GM18526 (cell line): ENCODE data around the gene RAD9B.

Experiments used
- POLR2A ChIP-seq: IDR thresholded peaks from 3 replicates; pipeline ENCODE4 v1.6.1; 2011; ENCODE audit not compliant: insufficient read length; ENCODE audit errors: extremely low read depth

RAD9B gene

GRCh38 chr12:110501752-110502738 is at the start of gene RAD9B, which contains the start of gene VPS29:
Gene RAD9B, plus strand, starts transcription at chr12:110502331. Its CDS starts 7 bp downstream, at chr12:110502338.
Gene VPS29, minus strand, starts transcription at chr12:110502111. Its CDS starts 60 bp downstream, at chr12:110502051.
- TF ChIP-seq POLR2A, result peak; percentile 95

DNA sequence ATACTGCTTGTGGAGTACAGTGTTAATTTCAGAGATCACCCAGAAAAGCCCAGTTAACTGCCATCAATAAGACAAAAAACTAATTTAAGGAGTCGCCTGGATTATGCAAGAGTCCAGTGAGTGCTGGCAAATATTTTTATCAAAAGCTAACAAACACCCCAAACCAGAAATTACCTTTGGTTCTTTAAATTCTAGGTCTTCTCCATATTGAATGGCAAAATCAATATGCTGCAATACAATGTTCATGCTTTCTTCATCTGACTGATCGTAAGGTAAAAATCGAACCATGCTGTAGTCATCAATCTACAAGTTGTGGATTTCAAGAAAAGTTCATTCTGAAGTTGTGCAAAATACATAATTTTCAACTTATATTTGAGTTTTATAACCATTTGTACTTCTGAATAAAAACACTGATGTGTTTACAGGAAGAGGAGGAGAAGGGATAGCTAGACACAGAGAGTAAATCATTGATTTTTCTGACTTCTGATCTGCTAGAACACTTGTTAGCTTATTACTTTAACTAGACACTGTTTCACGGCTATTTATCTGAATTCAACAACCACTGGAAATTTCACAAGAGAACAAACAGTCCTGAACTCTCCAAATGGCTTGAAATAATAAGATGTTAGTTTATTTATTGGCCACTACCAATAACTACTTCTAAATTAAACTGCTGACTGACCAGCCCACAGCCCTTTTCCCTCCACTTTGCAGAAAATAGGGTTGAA is 48.4 kb upstream of the RAD9B start:
- TF ChIP-seq POLR2A, result no peak

GRCh38 chr12:110458756-110459155 is 43.4 kb upstream of the RAD9B start:
- TF ChIP-seq POLR2A, result no peak

- no peak for TF ChIP-seq POLR2A
Measured at GRCh38 chr12:110465024-110465423, 37.1 kb upstream of the RAD9B start.

GRCh38 chr12:110466791-110467190 is 35.3 kb upstream of the RAD9B start:
- TF ChIP-seq POLR2A, result no peak

DNA sequence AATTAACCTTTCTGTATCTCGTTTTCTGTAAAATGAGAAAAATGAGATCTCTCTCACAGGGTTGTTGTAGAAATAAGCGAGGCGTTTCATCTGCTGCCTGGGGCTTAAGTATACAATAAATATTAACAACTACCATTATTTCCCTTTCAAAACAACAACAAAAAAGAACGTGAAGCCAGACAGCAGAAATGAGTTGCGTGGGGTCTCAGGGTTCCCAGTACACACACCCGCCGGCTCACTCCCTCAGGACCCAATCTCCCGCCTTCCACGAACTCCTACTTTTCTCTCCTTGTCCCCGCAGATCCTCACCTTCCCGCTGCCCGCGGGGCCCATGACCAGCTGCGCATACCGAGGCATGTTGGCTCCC is 34.3 kb upstream of the RAD9B start:
- no peak for TF ChIP-seq POLR2A

DNA sequence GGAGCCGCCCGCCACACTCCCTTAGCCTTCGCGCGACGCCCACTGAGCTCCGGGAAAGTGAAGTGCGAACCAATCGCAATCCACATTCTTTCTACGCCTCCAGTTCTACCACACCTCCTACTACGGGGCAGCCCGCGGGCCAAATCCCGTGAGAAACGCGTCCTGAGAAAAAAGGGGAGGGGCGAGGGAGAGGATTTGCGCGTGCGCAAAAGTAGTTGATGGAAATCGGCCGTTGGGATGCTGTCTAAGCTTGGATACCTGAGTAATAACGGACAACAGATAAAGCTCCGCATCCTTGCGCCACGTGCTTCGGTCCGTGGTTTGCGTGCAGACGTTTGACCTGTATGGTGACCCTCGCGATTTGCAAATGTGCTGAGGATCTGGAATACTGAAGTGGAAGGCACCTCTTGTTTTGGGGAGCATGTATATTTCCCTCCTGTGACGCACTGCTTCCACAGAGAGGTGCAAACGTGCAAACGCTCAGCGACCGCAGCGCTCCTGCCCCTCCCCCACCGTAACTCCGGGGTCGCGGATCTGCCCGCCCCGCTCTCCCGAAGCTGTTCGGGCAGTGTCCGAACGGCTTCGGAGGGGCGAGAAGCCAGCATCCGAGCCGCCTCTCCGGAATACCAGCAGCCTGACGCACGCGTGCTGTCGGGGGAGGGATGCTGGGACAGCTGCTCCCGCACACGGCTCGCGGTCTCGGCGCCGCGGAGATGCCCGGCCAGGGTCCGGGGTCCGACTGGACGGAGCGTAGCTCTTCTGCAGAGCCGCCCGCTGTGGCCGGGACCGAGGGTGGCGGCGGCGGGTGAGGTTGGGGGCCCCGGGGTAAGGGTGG is 33.7 kb upstream of the RAD9B start, which contains the start of the genes FAM216A and GPN3:
Gene FAM216A, plus strand, starts transcription at position 632 of the 835 bp plus-strand sequence. Its CDS starts 31 bp downstream, at position 663.
Gene GPN3, minus strand, starts transcription at position 44 of the 835 bp plus-strand sequence. CDS start 54 bp downstream, outside the sequence.
- TF ChIP-seq POLR2A, result peak; percentile 82

- no peak for TF ChIP-seq POLR2A
Measured at GRCh38 chr12:110475426-110475825, 26.7 kb upstream of the RAD9B start.

DNA sequence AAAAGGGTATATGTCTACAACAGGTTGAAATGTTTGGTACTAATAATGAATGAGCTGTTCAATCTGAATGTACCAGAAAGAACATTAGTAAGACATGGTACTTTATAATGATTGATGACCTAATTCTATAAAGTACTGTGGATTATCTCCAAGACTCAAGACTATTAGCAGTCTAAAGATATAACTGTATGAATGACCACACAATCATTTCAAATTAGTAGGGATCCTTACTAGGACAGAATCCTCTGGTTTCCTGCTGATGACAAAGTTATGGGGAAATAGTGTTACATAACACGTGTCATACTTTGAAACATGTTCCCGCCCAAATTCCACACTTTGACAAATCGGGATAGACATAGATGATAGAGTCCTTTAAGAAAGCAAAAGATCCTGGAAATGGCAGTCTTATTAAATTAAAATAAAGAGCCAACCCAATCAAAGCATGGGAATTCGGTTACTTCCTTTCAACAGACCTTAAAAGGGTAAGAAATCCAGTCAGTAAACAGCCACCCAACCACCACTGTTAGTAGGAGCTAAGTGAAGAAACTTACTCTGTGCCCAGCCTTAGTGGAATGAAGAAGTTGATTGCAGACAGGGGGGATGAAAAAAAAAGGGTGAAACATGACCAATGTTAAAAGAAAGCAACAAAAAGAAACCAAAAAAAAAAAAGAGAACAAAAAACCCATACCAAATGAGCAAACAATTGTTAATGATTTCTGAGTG is 3.0 kb upstream of the RAD9B start:
- no peak for TF ChIP-seq POLR2A

DNA sequence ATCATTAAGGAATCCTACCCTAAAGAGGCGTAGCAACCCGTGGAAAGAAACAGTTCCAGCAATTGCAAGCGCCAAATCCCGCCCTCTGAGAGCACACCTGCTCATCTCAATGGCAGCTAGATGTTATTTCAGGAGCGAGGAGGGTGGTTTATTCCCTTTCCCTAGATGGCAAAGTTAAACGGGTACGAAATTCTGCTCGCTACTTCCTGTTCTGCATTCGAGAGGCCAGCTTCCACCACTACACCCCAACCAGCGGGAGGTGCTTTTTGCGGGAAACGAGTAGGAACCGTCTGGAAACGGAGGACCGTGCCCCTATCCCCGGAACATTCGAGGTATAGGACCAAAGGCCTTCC is 756 bp upstream of the RAD9B start:
- no peak for TF ChIP-seq POLR2A

DNA sequence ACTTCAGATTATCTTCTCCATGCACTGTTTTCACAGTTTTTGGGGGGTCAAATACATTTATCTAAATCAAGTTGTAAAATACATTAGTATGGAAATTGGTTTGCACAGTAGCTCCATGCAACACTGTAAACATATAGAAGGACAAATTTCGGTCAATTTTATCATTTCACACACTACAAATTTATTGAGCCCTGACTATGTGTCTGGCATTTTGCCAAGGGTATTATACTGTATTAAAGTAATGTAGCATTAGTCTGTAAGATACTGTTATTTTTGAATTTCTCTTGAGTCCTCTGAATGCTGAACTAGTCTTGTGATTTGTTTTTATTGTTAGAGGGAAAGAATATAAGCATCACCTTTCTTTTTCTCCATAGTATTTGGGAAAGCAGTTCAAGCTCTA is 1.3 kb downstream of the RAD9B start:
- no peak for TF ChIP-seq POLR2A

DNA sequence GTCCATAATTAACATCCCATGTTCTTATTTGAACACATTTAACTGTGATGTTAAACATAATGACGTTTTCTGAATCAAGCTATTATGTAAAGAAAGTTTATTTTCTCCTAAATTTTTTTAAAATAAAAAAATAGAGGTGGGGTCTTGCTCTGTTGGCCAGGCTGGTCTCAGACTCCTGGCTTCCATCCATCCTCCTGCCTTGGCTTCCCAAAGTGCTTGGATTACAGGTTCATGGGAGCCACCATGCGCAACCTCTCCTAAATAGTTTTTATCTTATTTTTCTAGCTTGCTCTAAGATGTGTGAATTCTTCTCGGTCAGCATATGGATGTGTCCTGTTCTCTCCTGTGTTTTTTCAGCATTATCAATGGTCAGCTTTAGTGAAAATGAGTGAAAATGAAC is 3.2 kb downstream of the RAD9B start:
- TF ChIP-seq POLR2A, result no peak

GRCh38 chr12:110508071-110508586 is 6.0 kb downstream of the RAD9B start:
- TF ChIP-seq POLR2A, result no peak

DNA sequence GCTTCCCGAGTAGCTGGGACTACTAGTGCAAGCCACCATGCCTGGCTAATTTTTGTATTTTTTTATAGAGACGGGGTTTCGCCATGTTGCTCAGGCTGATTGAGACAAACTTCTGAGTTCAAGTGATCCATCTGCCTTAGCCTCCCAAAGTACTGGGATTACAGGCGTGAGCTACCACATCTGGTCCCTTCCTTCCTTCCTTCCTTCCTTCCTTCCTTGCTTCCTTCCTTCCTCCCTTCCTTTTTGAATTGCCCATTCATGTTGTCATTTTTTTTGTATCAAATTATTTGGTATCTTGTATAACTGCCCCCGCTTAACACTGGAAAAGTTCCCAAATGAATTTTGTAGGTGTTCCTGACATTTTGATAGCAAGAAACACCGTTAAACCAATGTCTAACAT is 11.7 kb downstream of the RAD9B start:
- TF ChIP-seq POLR2A, result no peak

GRCh38 chr12:110514363-110514762 is 12.2 kb downstream of the RAD9B start:
- TF ChIP-seq POLR2A, result no peak

DNA sequence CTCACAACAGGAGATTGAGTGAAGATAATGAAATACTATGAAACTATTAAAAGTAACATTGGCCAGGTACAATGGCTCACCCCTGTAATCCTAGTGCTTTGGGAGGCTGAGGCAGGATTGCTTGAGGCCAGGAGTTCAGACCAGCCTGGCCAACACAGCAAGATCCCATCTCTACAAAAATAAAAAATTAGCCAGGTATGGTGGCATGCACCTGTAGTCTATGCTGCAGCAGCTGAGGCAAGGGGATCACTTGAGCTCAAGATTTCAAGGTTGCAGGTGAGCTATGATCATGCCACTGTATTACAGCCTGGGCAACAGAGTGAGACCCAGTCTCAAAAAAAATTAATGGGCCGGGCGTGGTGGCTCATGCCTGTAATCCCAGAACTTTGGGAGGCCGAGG is 14.9 kb downstream of the RAD9B start:
- TF ChIP-seq POLR2A, result no peak
